HG02678 (cell line): ENCODE results near the gene CHST13.

Experiments used
- ATAC-seq: cut with Tn5 transposase; IDR thresholded peaks from one replicate; pipeline ENCODE4 v1.9.1; 2021; ENCODE audit warnings: mild to moderate bottlenecking, moderate library complexity; ENCODE audit not compliant: unreplicated experiment

Gene CHST13

DNA sequence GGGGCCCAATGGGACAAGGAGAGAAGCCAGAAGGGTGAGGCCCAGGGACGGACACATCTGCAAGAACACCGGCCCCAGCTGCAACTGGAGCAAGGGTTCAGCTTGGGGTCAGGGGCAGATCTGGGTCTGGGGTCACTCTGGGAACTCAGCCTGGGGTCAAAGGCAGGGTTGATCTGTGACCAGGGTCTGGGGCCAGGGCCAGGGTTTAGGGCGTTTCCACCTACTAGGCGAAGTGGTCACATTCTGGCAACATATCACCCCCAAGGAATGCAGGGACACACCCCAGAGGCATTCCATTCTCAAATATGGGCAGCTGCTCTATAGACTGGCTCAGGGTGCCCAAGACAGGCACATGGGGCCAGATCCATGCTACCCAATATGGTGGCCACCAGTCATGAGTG is 15.4 kb upstream of the CHST13 start:
- no peak for ATAC-seq

DNA sequence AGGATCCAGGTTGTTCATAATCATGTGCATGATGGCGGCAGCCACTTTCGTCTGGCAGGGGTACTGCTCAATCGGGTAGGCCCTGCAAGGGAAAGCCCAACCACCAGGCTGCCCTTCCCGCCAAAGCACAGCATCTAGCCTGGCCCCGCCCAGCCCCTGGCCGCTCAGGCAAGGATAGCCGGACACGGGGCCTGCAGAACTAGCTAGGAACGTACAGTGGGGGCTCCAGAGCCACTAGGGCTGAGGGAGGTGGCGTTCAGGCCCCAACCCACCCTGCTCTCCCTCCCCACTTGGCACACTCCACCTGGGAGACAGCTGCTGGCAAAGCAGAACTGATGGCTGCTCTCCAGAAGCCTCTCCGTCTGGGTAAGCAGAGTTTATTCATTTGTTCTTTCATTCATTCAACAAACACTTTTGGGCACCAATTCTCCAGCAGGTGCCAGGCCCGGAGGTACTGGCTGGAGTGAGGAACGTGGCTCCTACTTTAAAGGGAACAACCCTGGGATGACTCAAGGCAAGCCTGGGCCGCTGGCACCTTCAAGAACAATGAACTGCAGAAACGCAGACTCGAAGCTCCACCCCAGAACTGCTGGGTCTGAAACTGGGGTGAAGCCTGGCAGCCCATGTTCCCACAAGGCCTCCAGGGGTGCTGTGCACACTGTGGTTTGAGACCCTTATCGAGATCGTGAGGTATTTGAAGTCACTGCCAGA is 14.2 kb upstream of the CHST13 start:
- ATAC-seq = no peak

DNA sequence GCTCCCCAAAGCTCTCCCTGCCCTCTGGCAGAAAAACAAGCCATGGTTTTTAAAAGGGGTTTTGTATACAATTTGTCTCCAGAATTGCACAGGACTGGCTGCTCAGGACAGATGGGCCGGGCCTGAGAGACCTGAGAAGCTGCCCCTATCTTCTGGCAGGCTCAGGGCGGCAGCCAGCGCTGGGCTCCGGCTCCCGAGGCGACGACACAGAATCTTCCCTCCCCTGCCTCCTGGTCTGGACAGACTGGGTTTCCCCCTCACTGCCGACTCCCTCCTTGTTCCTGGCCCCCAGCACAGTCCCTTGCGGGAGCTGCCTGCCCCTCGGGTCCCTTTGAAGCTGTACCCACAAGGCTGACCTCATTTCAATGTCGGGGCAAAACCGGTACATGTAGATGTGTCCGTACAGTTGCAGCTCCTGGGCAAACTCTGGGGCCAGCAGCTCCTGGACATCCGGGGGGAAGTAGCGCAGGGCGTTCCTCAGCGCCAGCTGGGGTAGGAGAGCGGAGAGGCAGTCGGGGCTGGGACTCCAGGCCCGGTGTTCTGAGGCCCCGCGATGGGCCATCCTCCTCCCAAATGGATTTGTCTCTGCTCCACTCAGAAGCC is 13.5 kb upstream of the CHST13 start:
- no peak for ATAC-seq

DNA sequence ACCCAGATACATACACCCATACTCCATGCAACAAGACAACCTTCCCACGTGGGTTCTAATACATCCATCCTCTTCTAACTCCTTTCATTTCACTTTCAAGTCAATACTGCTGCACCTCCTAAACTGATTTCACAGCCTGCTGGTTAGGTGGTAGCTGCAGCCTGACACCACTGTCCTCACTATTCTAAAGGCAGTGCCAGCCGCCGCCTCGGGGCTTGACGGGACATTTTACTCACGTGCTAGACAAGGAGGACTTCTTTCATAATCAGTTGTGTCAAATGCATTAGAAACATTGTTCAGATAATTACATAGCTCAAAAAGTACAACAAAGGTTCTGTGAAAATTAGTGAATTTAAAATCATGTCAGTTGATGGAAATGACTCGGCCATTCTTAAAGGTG is 12.7 kb upstream of the CHST13 start:
- ATAC-seq = no peak

DNA sequence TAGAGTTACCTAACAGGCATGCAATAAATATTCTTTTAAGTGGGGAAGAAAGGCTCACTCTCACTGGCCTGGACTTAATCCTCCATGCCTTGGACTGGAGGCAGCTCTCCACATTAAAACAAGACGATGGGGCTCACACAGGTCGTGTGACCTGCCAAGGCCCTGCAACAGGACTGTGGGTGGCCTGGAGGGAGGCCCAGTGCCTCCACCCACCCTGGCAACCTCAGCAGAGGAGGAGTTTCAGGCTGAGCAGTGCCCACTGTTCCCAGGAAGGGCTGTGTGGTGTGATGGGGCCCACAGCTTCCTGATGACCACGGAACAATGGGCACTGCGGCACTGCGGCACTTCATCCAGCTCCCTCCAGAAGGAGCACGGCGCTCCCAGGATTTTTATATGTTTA is 11.9 kb upstream of the CHST13 start:
- no peak for ATAC-seq

DNA sequence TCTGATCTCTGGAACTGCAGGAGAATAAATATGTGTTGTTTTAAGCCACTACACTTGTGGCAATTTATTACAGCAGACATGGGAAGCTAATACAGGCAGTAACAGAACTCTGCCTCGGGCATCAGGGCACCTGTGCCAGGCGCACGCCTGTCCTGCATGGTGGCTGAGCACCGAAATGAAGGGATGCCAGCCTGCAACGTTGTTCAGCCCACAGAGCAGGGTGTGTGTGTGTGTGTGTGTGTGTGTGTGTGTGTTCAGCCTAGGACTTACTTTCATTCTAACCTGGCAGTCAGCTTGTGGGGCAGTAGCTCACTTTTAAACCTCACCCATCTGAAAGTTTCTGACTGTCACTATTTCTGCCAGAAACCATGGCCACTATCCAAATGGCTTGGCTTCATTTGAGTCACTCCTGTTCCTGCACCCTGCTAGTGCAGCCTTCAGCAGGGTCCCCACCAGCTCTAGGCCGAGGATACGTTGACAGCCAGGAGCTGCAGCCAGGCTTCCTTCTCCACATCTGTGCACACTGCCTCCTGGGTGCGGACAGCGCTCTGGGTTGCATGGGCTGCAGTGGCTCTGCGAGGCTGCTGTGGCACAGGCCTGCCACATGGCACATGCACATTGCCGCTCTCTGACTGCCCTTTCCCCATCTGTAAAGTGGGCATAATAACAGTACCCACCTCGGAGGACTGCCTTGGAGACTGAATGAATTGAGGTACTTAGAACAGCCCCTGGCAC is 10.9 kb upstream of the CHST13 start:
- ATAC-seq = no peak

DNA sequence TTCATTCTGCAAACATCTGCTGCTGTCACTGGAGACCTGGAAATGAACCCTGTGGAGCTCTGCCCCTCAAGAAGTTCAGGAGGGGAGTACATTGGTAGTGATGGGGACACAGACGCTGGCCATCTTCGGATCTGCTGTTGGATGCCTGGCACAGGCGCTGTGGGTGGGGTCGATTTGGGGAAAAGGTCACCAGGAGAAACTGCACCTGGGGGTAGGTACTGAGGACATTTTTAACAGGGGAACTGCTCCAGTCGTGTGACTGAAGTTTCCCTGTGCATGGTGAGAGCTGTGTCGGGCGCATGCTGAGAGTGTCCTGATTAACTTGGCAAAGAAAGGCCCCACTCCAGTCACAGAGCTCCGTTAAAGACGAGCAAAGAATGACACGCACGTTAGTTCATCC is 9.8 kb upstream of the CHST13 start:
- ATAC-seq = no peak

DNA sequence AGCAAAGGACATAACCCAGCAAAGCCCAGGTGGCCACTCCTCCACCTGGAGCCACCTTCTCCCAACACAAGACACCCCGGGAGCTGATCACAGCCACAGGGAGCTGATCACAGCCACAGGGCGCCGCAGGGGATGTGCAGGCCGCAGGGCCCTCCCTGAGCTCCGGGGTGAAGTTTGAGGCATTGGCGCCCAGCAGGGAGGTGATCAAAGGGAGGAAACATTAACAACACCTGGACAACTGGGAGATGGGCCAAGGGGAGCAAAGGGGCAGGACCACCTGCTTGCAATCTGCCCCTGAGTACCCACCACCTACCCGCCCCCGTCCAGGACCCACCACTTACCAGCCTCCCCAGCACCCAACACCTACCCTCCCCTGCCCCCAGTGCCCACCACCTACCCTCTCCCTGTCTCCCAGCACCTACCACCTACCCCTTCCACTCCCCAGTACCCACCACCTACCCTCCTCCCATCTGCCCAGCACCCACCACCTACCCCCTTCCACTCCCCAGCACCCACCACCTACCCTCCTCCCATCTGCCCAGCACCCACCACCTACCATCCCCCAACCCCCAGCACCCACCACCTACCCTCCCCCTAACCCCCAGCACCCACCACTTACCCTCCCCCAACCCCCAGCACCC is 8.8 kb upstream of the CHST13 start:
- no peak for ATAC-seq

DNA sequence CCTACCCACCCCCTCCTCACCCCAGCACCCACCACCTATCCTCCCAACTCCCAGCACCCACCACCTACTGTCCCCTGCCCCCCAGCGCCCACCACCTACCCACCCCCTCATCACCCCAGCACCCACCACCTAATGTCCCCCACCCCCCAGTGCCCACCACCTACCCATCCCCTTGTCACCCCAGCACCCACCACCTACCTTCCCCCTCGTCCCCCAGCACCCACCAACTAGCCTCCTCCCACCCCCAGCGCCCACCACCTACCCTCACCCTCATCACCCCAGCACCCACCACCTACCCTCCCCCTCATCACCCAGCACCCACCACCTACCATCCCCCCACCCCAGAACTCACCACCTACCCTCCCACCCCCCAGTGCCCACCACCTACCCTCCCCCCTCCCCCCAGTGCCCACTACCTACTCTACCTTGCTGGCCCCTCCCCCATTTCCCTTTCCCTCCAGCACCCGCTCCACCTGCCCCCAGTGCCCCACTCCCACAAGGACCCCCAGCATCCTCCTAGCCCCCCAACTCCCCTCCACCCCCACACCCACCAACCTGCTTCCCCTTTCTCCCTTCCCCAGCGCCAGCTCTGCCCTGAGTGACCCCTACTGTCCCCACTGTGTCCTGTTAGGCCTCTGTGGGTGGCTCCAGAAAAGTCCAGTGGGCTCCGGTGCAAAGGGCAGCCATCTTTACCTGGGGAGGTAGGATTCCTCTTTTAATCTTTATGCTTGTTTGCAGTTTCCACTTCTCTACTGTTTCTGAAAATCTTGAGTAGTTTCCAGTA is 7.6 kb upstream of the CHST13 start:
- ATAC-seq = no peak

DNA sequence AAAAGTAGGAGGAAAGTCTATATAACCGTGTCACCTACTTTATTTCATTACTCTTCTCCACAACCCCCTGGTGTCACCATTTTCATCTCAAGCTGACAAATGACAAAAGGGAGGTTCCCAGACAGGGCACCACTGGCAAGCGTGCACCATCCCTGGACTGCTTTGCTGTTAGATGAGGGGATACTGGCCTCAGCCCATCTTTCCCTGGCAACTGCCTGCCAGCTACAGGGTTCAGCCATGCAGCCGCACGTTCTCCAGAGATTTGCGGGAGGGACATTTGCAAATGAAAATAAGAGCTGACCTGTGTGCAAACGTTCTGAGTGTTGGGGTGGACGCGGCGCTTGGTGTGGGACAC is 7.0 kb upstream of the CHST13 start:
- no peak for ATAC-seq

DNA sequence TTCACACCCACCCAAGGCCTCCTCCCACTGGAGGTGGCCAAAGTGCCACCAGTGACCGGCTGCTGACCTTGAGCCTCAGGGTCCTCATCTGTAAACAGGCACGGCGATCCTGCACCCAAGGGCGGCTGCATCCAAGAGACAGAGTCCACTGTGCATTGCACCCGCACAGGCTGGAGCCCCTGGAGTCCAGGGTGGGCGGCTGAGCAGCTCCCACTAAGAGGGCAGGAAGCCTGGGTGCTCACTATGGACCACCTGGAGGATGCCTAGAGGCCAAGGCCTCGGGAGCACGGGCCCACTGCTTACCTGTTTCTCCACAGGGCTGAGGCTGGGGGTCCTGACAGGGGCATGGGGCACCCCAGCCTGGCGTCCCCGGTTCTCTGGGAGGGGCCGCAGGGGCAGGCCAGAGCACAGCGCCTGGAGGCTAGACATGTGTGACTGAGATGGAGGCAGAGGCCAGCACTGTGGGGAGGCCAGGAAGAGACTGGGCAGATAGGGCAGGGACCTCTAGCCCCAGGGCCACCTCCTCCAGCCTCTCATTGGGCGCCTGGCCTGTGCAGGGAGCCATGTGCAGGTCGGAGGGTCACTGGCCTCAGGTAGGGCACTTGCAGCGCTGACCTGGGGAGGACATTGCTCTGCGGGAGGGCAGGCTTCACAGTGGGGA is 6.5 kb upstream of the CHST13 start, which contains the start of gene UROC1:
TSS of gene UROC1 (minus strand) at position 483 of the 661 bp plus-strand sequence. CDS start at position 429, 54 bp downstream.
- ATAC-seq = no peak

DNA sequence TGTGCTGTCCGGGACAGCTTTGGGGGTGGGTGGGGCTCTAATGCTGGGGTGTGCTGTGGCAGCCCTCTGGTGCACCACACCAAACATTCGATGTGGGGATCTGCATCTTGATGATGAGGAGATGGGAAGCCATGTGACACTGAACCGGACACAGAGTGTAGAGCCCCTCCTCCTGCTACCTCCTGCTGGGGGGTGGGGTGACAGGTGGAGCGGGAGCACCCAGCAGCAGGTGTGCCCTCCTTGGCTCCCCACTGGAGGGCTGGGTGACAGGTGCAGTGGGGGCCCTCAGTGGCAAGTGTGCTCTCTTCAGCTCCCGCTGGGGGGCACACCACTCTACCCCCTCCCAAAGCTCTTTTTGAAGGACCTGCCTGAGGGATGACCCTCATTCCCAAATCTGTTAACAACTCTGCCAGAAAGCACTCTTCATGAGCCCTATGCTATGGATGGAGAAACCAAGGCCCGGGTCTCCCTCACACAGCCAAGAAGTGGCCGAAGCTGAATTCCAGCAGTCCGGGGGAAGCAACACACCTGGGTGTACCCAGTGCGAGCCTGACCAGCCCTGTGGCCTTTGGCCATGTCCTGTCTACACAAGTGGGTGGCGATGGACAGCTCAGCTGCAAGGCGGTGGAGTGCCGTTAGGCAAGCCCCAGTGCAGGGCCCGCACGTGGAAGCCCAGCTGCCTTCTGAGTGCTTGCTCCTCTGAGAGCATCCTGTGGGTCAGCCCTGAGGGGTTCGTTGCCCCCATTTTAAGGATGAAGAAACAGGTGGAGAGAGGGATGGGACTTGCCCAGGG is 5.8 kb upstream of the CHST13 start:
- ATAC-seq = no peak

DNA sequence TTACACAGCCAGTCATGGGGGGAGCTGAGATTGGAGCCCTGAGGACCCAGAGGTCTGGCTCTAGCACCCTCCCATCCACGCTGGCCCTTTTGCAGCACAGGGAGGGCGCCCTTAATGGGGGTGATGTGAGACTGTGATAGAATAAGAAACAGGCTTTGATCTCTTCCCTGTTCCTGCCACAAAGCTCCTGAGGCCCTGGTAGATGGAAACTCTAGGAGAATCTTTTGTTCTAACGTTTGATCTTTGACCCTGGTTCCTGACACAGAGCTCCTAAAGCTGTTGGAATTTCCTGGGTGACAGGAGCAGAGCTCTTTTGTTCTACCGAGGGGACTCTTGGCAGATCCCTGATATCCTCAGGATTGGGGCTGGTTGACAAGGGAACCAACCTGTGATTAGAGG is 5.2 kb upstream of the CHST13 start:
- ATAC-seq = no peak

DNA sequence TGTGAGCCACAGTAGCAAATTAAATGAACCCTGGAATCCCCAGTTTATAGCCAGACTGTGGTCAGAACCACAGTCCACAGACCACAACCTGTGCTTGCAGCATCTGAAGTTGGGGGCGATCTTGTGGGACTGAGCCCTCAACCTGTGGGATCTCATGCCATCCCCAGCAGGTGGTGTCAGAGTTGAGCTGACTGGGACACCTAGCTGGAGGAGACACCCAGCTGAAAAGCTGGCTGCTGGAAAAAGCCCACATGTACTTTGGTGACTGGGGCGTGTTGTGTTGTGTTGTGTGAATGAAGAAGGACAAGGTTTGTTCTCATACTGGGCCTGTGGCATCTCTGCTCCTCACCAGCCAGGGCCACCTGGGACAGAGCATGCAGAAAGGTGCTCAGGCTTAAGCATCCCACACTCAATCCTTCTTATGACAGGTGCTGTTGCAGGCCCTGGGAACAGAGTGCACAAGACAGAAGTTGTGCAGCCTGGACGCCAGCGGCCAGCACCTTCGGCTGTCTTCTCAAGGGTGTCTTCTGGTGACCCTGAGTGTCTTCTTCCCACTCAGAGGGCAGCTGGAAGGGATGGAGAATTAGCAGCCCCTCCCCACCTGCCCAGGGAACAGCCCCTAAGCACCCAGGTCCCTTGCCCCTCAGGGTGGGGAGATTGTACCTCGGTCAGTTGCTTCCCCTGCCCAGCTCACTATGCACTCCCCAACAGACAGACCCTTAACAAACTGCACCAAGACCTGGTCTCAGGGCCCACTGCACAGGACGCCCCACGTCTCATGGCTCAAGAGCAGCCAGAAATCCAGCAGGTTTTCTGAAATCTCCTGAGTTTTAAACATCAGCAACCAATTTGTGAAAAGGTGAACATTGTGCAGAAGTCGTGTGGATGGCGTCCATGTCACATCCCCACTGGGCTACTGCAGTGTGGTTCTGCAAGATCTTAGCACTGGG is 4.2 kb upstream of the CHST13 start:
- ATAC-seq = no peak

DNA sequence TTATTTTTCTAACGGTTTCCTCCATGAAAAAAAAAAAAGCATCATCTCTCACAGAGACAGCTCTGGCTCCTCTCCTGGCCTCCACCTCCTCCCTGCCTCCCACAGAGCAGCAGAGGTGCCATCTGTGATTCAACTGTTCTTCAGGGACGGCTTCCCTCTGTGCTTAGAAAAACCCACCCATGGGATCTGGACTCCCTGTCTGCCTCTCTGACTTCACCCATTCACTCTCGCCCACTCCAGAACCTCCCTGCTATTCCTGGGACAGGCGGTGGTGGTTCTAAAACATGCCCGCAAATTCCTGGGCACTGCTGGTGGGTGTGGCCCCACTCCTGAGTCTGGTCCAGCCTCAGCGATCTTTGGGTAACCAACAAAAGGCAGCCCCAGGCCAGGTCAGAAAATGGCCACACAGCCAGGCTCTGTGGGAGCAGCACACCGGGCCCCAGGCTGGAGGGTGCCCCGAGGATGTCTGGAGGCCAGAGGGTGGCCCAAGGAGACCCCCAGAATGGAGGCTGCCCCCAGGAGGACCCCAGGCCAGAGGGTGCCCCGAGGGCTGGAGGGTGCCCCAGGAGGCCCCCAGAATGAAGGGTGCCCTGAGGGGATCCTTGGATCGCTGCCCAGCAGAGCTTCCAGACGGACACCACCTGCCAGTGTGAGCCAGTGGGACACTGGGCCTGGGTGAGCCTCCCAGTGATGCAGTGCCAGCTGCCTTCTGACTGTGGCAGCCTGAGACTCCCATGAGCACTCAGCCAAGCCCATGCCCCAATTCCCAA is 2.6 kb upstream of the CHST13 start:
- ATAC-seq = no peak

DNA sequence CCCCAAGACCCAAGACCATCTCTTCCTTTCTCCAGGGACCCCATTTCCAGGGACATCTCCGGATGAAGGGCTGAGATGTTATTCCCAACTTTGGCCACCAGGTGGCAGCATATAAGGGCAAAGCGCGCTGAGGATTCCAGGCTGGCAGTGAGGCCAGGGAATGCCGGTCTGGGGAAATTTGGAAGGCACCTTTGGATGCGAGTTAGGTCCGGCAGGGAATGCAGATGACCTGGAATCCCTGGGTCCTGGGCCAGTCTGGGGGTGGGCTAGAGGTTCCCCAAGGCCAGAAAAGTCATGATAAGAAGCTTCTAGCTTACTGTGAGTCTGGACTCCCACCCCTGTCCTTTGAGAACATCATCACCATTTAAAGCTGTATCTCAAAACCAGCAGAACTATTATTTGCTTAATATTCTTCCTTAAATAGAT is 1.6 kb upstream of the CHST13 start:
- ATAC-seq = no peak

DNA sequence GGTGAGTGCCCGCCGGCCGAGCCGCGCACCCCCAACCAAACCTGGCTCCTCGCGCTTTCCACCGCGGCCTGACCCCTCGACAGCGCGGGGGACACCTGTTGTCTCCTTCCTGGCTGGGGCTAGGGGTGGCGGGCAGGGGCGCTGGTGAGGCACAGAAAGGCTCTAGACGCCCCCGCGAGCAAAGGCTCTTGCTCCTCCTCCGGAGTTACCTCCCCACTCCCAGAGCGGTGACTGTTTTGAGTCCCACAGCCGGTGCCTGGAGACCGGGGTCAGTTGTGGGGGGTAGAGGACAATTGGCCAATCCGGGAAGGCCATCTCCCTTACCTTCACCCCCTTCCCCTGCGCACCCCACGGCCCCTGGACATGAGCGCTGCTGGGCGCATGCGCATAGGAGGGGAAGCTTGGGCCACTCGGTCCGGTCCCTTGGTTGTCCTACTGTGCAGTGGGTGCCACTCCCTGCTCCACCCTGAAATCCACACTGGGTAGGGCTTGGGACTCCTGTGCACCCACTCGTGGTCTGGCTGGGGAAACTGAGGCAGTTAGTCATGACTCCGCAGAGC is 554 bp downstream of the CHST13 start:
- ATAC-seq = no peak
